A549 (cell line): Measurements from ENCODE around the gene PAPPA2.

Experiments
- CBX2 ChIP-seq: fragments of 200-600 bp; sonication (generic); IDR thresholded peaks from 2 replicates; pipeline ENCODE4 v1.6.1; 2016; ENCODE audit warnings: low read depth, mild to moderate bottlenecking, borderline replicate concordance
- CEBPB ChIP-seq, 2 experiments: fragments of >200 bp in 1 of 2; sonication (Bioruptor Twin) in 1 of 2; formaldehyde crosslinking in 1 of 2; IDR thresholded peaks; 2 replicates each; pipeline ENCODE4 v1.6.1; 2012 to 2016
- CTCF ChIP-seq: fragments of >200 bp; sonication (Bioruptor Twin); formaldehyde crosslinking; IDR thresholded peaks from 3 replicates; pipeline ENCODE4 v1.5.1; 2016
- FOSL2 ChIP-seq, 2 experiments: fragments of 450-650 bp in 1 of 2; fragments of >200 bp in 1 of 2; sonication (Bioruptor Twin) in 1 of 2; formaldehyde crosslinking; IDR thresholded peaks; 2 replicates each; pipeline versions ENCODE4 v1.5.0 to v1.6.1; 2016 to 2020; ENCODE audit warnings: mild to moderate bottlenecking in 1 of 2, moderate library complexity in 1 of 2
- HOXB5 ChIP-seq: fragments of 250-450 bp; sonication (Bioruptor Pico); IDR thresholded peaks from 2 replicates; pipeline ENCODE4 v1.5.0; 2020; ENCODE audit warnings: mild to moderate bottlenecking, moderate library complexity
- KDM1A ChIP-seq: fragments of 200-600 bp; sonication (generic); IDR thresholded peaks from 2 replicates; pipeline ENCODE4 v1.6.1; 2016; ENCODE audit warnings: low read depth, mild to moderate bottlenecking
- MAFK ChIP-seq: fragments of 450-650 bp; IDR thresholded peaks from 2 replicates; pipeline ENCODE4 v1.6.1; 2014; ENCODE audit not compliant: partially characterized antibody
- NFE2L2 ChIP-seq: fragments of 150-350 bp; conservative IDR thresholded peaks from 2 replicates; pipeline ENCODE4 v1.6.1; 2014; ENCODE audit warnings: low read length
- POLR2A ChIP-seq: IDR thresholded peaks from 2 replicates; pipeline ENCODE4 v1.6.1; 2012; ENCODE audit warnings: mild to moderate bottlenecking, low read length
- RFX5 ChIP-seq: fragments of 450-650 bp; IDR thresholded peaks from 2 replicates; pipeline ENCODE4 v1.7.1; 2014; ENCODE audit warnings: antibody characterized with exemption, mild to moderate bottlenecking, moderate library complexity
- RNF2 ChIP-seq: fragments of 200-600 bp; sonication (generic); IDR thresholded peaks from 2 replicates; pipeline ENCODE4 v1.6.1; 2016; ENCODE audit warnings: low read depth, mild to moderate bottlenecking, antibody characterized with exemption, moderate library complexity, borderline replicate concordance
- TP53 ChIP-seq: fragments of 250-450 bp; sonication (Bioruptor Pico); IDR thresholded peaks from 2 replicates; pipeline ENCODE4 v1.5.0; 2021; ENCODE audit warnings: mild to moderate bottlenecking, moderate library complexity
- TF ChIP-seq, protein P1 (sequence below): IDR thresholded peaks from 2 replicates; pipeline ENCODE4 v1.6.1; 2012
- TF ChIP-seq, protein P2 (sequence below): fragments of 200-600 bp; sonication (generic); IDR thresholded peaks from 2 replicates; pipeline ENCODE4 v1.6.1; 2016; ENCODE audit warnings: antibody characterized with exemption, mild to moderate bottlenecking, moderate library complexity

DNA sequence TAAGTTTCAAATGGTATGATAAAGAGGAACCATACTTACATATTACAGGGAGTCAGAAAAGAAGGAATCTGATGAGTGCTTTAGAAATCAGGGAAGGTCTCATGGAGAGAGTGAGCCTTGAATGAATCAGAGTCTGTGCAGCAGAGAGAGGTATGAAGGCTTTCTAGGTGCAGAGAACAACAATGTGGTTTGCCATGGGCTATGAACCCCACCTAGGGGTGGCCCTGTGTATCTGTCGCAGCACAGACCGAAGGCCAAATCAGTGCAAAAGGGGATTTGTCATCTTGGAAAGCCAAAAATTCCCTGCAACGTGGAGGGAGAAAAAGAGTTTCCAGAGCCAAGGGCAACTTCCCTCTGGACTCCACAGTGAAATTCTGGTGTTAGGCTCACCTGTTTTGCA is 3.5 kb downstream of the PAPPA2 start:
- no peak for TF ChIP-seq HOXB5 (CRISPR knock-in tag)
- no peak for TF ChIP-seq POLR2A
- TF ChIP-seq RNF2, result no peak
- TF ChIP-seq CTCF, result no peak
- no peak for TF ChIP-seq MAFK
- TF ChIP-seq, protein P1, sequence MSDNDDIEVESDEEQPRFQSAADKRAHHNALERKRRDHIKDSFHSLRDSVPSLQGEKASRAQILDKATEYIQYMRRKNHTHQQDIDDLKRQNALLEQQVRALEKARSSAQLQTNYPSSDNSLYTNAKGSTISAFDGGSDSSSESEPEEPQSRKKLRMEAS, result no peak
- TF ChIP-seq FOSL2 (IDR thresholded peaks at IDR 0.05), result no peak
- TF ChIP-seq FOSL2 (CRISPR knock-in tag; IDR thresholded peaks at IDR 0.05), result no peak
- TF ChIP-seq TP53, result no peak
- TF ChIP-seq CBX2, result no peak
- TF ChIP-seq KDM1A, result no peak
- TF ChIP-seq, protein P2, sequence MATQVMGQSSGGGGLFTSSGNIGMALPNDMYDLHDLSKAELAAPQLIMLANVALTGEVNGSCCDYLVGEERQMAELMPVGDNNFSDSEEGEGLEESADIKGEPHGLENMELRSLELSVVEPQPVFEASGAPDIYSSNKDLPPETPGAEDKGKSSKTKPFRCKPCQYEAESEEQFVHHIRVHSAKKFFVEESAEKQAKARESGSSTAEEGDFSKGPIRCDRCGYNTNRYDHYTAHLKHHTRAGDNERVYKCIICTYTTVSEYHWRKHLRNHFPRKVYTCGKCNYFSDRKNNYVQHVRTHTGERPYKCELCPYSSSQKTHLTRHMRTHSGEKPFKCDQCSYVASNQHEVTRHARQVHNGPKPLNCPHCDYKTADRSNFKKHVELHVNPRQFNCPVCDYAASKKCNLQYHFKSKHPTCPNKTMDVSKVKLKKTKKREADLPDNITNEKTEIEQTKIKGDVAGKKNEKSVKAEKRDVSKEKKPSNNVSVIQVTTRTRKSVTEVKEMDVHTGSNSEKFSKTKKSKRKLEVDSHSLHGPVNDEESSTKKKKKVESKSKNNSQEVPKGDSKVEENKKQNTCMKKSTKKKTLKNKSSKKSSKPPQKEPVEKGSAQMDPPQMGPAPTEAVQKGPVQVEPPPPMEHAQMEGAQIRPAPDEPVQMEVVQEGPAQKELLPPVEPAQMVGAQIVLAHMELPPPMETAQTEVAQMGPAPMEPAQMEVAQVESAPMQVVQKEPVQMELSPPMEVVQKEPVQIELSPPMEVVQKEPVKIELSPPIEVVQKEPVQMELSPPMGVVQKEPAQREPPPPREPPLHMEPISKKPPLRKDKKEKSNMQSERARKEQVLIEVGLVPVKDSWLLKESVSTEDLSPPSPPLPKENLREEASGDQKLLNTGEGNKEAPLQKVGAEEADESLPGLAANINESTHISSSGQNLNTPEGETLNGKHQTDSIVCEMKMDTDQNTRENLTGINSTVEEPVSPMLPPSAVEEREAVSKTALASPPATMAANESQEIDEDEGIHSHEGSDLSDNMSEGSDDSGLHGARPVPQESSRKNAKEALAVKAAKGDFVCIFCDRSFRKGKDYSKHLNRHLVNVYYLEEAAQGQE, result no peak
- TF ChIP-seq NFE2L2, result no peak
- TF ChIP-seq RFX5, result no peak
- no peak for TF ChIP-seq CEBPB (IDR thresholded peaks at IDR 0.05)
